AG09319 (cell line): ENCODE data around the gene OOSP4A.

ENCODE experiments used
- DNase-seq: peaks from one replicate; pipeline ENCODE4 v3.0.0-alpha.2; 2010; ENCODE audit warnings: low read depth; ENCODE audit errors: extremely low read depth
- TF ChIP-seq, protein P1 (sequence below): IDR thresholded peaks from 2 replicates; pipeline ENCODE4 v1.5.1; 2011; ENCODE audit warnings: low read depth, mild to moderate bottlenecking, inconsistent platforms, low read length, moderate library complexity

OOSP4A gene

DNA sequence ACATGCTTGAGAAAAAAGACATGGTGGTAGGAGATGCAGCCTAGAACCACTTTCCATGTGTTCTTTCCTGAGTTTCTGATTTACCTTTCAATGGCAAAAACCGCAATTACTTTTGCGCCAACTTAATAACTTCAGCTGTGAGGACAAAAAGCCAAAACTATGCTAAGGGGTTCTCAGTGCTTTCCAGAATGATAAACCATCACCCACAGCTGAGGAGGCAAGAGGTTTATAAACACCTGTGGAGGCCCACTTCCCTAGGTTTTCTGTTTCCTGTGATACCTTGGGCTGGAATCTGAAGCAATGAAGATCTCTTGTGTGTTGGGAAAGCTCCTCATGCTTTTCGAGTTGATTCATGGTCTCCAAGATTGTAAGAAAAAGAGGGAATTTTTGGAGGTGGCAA lies at the start of gene OOSP4A:
Gene OOSP4A, plus strand, starts transcription at position 301 of the 400 bp plus-strand sequence. Its CDS starts 0 bp downstream, at position 301.
- no peak for DNase-seq
- TF ChIP-seq, protein P1, sequence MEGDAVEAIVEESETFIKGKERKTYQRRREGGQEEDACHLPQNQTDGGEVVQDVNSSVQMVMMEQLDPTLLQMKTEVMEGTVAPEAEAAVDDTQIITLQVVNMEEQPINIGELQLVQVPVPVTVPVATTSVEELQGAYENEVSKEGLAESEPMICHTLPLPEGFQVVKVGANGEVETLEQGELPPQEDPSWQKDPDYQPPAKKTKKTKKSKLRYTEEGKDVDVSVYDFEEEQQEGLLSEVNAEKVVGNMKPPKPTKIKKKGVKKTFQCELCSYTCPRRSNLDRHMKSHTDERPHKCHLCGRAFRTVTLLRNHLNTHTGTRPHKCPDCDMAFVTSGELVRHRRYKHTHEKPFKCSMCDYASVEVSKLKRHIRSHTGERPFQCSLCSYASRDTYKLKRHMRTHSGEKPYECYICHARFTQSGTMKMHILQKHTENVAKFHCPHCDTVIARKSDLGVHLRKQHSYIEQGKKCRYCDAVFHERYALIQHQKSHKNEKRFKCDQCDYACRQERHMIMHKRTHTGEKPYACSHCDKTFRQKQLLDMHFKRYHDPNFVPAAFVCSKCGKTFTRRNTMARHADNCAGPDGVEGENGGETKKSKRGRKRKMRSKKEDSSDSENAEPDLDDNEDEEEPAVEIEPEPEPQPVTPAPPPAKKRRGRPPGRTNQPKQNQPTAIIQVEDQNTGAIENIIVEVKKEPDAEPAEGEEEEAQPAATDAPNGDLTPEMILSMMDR = no peak

DNA sequence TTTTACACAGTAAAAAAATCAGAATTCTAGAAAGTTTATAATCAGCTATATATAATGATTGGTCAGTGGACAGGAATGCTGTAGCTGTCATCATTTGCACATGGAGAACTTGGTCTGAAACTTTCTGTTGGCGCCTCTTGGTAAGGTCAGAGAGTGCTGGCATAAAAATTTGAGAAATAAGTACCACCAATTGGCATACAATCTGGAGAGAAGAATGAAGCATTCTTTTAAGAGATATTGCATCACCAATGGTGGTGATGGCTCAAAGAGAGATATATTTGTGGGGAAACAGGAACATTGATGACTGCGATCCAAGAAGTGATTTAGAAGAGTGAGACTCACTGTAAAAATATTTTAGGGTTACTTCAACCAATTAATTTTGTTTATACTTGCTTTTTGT lies 45.4 kb upstream of the OOSP4A start:
- TF ChIP-seq, protein P1 = no peak
- no peak for DNase-seq

DNA sequence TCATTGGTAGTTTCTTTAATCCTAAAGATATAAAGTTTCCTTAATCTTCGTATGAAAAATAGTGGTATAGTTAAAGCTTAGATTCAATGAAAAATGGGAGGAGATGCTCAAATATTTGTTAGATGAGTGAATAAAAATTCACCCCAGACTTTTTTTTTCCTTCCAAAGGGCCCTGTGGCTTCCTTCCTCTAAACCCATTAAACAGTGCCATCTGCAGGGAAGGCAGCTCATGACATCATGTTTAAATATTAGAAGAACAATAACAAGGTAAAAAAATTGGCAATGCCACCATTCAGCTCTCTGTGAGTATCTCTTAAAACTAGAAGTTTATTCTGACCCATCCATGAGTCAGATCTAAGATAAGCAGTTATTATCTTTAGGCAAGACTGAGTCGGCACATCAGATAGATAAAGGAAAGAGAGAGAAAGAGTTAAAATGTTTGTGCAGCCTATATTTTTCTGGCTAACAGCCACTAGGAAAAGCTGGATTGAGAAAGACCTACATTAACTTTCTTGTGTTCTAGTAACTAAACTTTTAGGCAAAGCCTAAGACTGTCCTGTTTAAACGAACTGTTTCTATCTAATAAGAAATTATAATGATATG lies 44.7 kb upstream of the OOSP4A start:
- TF ChIP-seq, protein P1 = peak; percentile 1
- no peak for DNase-seq

DNA sequence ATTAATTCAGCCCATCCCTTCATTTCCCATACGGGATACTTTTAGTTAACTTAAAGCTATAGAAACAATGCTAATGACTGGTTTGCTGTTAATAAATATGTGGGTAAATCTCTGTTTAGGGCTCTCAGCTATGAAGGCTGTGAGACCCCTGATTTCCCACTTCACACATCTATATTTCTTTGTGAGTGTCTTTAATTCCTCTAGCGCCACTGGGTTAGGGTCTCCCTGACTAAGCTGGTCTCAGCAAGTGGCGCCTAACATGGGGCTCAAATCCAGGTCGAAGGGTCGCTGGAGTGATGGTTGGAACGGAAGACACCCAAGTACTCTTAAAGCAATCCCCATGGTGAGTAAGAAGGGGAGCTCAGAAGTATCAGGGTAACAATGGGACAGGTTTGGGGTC lies 40.0 kb upstream of the OOSP4A start:
- TF ChIP-seq, protein P1 = no peak
- no peak for DNase-seq

DNA sequence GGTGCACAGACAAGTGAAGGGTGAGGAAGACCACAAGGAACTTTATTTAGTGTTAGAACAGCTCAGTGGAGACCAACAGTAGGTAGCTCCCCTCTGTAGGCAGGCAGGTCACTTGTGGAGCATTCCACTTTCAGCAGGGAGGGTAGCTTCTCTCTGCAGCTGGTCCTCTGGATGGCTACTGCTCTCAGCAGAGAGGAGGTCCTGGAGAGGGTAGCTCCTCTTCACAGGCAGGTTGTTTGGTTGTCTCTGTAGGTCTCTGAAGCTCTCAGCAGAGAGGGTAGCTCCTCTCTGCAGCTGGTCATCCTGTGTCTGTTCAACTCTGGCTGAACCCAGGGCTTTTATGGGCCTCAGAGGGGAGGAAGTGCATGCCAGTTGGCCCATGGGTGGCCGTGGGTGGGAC lies 32.1 kb upstream of the OOSP4A start:
- TF ChIP-seq, protein P1 = no peak
- no peak for DNase-seq

DNA sequence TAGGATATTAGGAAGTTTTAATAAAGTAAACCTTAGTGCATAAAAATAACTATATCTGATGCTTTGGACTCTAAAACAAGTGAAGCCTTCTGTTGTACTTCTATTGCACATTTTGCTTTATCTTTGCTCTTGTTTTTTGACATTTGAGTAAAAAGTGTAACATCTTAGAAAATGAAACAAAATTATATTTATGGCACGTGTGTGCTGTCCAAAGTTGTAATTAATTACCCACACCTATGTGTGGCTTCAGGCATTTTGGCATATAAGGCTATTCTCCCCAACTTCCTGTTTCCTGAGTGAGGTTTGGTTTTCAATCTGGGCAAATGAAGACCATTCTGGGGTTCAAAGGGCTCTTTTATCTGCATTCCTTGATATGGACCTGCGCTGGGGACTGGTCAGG lies 25.7 kb upstream of the OOSP4A start, which contains the start of gene OOSP1:
Gene OOSP1, plus strand, starts transcription at position 301 of the 400 bp plus-strand sequence. Its CDS starts 23 bp downstream, at position 324.
- TF ChIP-seq, protein P1 = no peak
- DNase-seq = no peak

DNA sequence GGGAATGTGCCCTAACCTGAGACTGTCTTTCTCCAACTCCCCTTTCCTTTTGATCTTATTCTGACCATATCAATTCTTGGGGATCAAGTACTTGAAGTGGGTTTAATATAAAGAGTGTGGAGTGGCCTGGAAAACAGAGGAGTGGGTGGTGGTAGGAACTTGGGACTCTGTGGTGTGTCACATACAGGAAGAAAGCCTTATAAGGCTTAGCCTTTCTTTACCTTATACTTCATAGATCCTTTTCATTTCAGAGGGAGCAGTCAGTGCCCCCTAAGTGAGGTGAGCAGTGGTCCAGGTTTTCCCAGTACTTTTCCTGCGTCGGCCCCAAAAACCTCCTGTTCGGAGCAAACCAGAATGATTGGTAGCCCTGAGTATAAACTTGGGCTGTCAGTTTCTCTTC lies 25.1 kb upstream of the OOSP4A start:
- TF ChIP-seq, protein P1 = no peak
- DNase-seq = no peak
